GM12865 (cell line): ENCODE data around the gene CDK5.

Source experiments
- DNase-seq: peaks from one replicate; pipeline ENCODE4 v3.0.0; 2010; ENCODE audit warnings: low read depth
- H3K4me3 ChIP-seq: 2 replicates; pipeline ENCODE4 v1.5.1; 2011; ENCODE audit warnings: mild to moderate bottlenecking, low read depth, low read length, control low read depth
- CTCF ChIP-seq: IDR thresholded peaks from 2 replicates; pipeline ENCODE4 v1.5.1; 2011; ENCODE audit warnings: low read length, control low read depth, low read depth, inconsistent platforms; ENCODE audit not compliant: insufficient read depth; ENCODE audit errors: missing control alignments

Gene CDK5

GRCh38 chr7:151061213-151062110, 3.8 kb upstream of the CDK5 start:
- no peak overlapping the region for H3K4me3 ChIP-seq
- no peak for DNase-seq
- TF ChIP-seq CTCF: no peak

DNA sequence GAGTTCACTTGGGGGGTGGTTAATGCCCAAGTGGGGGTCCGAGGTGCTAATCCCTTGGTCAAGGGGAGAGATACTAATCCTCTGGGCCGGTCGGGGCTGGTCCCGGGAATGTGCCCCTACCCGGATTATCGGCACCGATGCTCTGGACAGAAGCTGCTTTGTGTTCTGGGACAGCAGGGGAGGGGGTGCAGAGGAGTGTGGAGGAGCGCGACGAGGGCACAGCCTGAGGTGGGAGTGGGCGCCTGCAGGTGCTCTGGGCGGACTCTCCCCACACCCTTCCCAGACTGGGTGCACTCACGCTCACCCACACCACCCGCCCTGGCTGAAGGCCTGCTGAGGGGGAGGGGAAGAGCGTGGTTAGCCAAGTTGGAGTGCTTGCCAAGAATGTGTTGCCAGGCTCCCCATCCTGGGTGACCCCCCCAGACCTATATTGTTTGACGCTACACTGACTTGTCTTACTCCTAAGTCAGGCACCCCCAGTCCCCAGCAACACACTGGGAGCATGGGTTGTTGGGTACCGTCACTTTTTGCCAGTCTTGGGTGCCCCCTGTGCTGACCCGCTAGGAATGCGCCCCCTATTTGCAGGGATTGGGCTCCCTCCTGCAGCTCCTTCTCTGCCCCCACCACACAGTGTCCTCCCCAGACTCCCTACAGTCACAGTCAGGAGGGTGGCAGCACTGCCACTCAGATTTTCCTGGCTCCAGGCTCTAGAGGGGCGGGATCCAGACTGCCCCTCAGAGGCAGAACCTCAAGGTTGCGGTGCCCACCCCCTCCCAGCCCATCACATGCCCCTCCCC, 2.9 kb upstream of the CDK5 start:
- no peak for DNase-seq
- H3K4me3 ChIP-seq: peak overlapping the region; percentile 80
- no peak for TF ChIP-seq CTCF

GRCh38 chr7:151060113-151060415, 2.4 kb upstream of the CDK5 start:
- DNase-seq: no peak
- TF ChIP-seq CTCF: no peak
- H3K4me3 ChIP-seq: peak overlapping the region; percentile 80

DNA sequence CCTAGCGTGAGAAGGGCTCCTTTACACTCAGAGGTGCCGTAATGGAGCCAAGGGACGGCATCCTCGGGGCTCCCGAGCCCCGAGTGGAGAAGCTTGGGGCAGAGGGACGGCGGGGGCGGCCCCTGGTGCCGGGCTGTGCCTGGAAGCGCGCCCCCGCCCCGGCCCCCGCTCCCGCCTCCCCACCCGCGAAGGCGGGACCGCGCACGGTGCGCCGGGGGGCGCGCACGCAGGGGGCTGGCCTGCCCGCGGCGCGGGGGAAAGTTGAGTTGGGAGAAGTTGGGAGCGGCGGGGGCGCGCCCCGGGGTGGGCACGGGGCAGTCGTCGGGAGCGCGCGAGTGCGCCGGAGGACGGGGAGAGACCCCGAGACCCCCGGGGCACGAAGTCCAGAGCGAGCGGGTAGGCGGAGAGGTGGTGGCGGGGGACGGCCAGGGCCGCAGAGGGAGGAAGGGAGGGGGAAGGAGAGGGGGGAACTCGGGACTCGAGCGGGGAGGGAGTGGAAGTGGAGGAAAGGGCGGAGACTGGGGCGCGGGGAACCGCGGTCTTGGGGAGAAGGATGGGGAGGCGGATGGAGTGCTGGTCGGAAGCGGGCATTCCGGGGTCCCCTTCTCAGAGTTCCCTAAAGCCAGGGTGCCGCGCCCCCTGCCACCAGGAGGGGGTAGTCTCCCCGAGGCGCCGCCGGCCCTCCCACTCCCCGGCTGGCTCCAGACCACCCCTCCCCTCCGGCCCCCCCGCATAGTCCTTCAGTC, 1.8 kb upstream of the CDK5 start, which contains the start of gene SLC4A2:
Gene SLC4A2 (plus strand): TSS at position 223 of the 746 bp plus-strand sequence. CDS start 2,399 bp downstream, outside the sequence.
- TF ChIP-seq CTCF: peak; percentile 70
- peak; percentile 79 for DNase-seq
- peak within 1 kb of the TSS; percentile 80 for H3K4me3 ChIP-seq

DNA sequence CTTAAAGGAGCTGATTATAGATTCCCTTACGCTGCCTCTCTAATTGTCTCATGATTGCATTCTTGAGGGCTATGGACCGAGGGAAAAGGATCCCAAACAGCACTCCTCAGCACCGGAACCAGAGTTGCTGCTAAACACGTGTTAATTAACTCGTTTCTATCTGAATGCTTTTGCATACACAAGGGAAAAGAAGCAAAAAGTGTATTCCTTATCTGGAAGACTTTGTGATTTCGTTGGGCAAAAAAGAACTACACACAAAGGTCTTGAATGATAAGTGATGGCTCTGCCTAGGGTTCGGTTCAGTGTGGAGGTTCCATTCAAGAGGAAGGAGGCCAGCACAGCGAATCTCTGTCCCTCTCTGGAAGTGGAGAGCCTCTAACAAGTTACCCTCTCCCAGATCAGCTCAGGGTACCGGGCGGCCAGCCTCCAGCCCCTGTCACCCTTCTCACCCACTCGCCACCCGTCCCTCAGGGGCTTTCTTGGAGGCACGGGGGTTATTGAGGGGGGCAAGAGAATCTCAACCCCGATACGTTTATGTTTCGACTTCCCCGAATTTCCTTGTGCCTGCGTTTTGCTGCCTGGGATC, 1.2 kb upstream of the CDK5 start:
- peak; percentile 35 for DNase-seq
- TF ChIP-seq CTCF: no peak
- peak overlapping the region; percentile 62 for H3K4me3 ChIP-seq

DNA sequence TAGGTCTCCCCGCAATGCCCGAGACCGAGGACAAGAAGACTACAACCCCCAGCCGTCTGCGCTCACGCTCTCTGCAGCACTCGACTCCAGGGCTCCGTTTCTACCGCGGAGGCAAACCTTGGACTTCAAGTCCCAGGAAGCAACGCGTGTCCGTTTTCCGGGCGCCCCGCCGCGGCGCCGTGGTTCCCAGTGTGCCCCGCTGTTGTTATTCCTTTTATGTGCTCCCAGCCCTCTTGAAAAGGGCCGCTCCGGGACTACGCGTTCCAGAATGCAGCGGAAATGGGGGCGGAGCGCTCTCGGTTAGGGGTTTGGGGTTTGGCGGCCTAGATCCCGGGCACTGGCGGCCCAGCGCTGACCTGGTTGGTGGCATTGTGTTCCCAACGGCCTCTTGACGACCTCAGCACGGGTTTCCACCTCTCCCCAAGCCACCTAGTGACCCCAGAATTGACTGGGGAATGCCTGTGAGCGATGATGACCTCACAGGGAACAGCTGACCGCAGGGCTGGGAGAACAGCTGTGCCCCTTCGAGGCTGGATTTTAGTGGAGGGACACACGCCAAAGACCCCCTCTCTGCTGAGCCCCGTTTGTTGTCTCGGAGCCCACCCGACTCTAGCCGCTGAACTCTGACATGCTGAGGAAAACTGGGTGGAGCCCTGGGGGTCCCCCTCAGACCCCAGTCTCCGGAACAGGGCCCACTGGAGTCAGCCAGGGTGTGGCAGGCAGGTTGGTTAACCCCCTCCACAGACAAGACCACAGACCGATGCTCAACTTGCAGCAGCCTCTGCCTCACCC, 488 bp upstream of the CDK5 start:
- TF ChIP-seq CTCF: no peak
- peak overlapping the region; percentile 62 for H3K4me3 ChIP-seq
- DNase-seq: peak; percentile 99
